GM23248 (cell line): Measurements from ENCODE around the gene ZBED1.
"Not testable (repeated sequence)": the region's sequence is repeated elsewhere in the genome, so short reads cannot be mapped to it uniquely, and the experiment has no call there.

Experiments used
- EZH2 ChIP-seq: fragments of 200-600 bp; sonication (generic); IDR thresholded peaks from 2 replicates; pipeline ENCODE4 v1.6.1; 2018; ENCODE audit warnings: antibody characterized with exemption, mild to moderate bottlenecking; ENCODE audit not compliant: insufficient read depth, poor library complexity, severe bottlenecking
- EZH2phosphoT487 ChIP-seq: fragments of 200-600 bp; sonication (generic); IDR thresholded peaks from 2 replicates; pipeline ENCODE4 v1.6.1; 2018; ENCODE audit warnings: antibody characterized with exemption, moderate library complexity, mild to moderate bottlenecking, low read depth; ENCODE audit not compliant: insufficient read depth

- TF ChIP-seq EZH2, EZH2phosphoT487: not testable (repeated sequence)
Measured at GRCh38 chrX:2473064-2473463, 27.7 kb downstream of the ZBED1 start.
